ENCODE results near the gene RBM20. TPM values are rescaled to one million over a fixed set of nuclear protein-coding genes. Genes with fewer than 3 reads are reported as not detected.
A peak's percentile ranks its signal among the peaks of the same experiment; 100 is the strongest.

RBM20 gene
- total RNA-seq, 1 donor from 2014 or later, result 0.58 TPM

DNA sequence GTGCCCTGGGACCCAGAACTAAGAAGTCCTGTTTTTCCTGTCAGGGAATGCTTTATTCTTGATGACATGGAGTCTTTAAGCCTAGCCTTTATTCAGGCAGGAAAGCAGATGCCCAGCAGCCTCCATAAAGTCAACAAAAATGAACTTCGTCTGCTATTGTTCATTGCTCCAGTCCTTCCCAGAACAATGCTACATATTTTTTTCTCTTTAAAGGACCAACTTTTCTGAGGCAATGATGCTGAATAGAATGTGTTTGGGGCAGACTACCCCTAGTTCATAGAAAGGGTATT lies 180.0 kb downstream of the RBM20 start:
- Mint-ChIP-seq H3K27ac (ENCODE audit: unreplicated experiment) (no peak overlapping the region), H3K9me3 (no peaks in the 10 kb centered on the region), H3K4me1 (peaks cover 30% of the 10 kb centered on the region), H3K36me3 (ENCODE audit: low read depth) (no peaks in the 10 kb centered on the region), H3K27me3 (ENCODE audit: low read depth) (no peaks in the 10 kb centered on the region), H3K4me3 (no peak overlapping the region)
- DNase-seq (ENCODE audit: low read depth, low spot score), result no peak
- TF ChIP-seq, protein P1, sequence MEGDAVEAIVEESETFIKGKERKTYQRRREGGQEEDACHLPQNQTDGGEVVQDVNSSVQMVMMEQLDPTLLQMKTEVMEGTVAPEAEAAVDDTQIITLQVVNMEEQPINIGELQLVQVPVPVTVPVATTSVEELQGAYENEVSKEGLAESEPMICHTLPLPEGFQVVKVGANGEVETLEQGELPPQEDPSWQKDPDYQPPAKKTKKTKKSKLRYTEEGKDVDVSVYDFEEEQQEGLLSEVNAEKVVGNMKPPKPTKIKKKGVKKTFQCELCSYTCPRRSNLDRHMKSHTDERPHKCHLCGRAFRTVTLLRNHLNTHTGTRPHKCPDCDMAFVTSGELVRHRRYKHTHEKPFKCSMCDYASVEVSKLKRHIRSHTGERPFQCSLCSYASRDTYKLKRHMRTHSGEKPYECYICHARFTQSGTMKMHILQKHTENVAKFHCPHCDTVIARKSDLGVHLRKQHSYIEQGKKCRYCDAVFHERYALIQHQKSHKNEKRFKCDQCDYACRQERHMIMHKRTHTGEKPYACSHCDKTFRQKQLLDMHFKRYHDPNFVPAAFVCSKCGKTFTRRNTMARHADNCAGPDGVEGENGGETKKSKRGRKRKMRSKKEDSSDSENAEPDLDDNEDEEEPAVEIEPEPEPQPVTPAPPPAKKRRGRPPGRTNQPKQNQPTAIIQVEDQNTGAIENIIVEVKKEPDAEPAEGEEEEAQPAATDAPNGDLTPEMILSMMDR (conservative IDR thresholded peaks at IDR 0.05), result no peak

DNA sequence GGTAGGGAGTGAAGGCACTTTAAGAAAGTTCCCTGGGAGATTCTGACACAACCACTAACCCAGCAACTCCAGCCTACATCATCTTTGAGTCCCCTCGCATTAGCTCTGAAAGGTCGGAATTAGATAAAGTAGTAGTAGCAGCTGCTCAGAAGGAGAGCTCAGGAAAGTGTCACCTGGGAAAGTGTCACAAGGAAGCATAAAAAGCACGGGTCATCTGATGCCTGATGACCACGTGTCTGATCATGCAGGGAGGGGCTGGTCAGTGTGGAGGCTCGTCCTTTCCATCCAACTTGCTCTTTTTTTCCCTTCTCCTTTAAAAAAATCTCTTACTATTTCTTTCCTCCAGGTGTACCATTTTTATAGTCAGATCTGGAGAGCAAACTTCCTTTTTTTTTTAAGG lies 180.5 kb downstream of the RBM20 start:
- Mint-ChIP-seq H3K27me3 (ENCODE audit: low read depth) (no peaks in the 10 kb centered on the region), H3K36me3 (ENCODE audit: low read depth) (no peaks in the 10 kb centered on the region), H3K4me3 (no peak overlapping the region), H3K9me3 (no peaks in the 10 kb centered on the region), H3K27ac (ENCODE audit: unreplicated experiment) (peak overlapping the region; percentile 1), H3K4me1 (peaks cover 30% of the 10 kb centered on the region)
- DNase-seq (ENCODE audit: low read depth, low spot score), result no peak
- TF ChIP-seq, protein P1 (conservative IDR thresholded peaks at IDR 0.05), result no peak

DNA sequence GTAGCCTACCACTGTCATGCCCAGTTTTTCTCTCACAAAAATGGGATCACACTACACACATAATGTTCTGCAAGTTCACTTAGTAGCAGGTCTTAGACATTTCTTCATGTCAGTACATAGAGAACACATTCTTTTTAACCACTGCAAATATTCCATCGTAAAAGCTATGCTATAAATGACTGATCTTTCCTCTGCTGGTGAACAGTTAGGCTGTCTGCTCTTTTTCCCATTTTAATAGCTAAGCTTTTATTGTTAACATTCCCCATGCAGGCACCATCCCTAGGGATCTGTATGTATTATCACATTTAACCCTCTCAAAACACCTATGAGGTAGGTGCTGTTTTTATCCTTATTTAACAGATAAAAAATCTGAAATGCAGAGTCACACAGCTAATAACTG lies 181.4 kb downstream of the RBM20 start:
- Mint-ChIP-seq H3K36me3 (ENCODE audit: low read depth) (no peaks in the 10 kb centered on the region), H3K4me1 (peaks cover 30% of the 10 kb centered on the region), H3K27ac (ENCODE audit: unreplicated experiment) (no peak overlapping the region), H3K4me3 (no peak overlapping the region), H3K9me3 (no peaks in the 10 kb centered on the region), H3K27me3 (ENCODE audit: low read depth) (no peaks in the 10 kb centered on the region)
- DNase-seq (ENCODE audit: low read depth, low spot score), result no peak
- TF ChIP-seq, protein P1 (conservative IDR thresholded peaks at IDR 0.05), result no peak

DNA sequence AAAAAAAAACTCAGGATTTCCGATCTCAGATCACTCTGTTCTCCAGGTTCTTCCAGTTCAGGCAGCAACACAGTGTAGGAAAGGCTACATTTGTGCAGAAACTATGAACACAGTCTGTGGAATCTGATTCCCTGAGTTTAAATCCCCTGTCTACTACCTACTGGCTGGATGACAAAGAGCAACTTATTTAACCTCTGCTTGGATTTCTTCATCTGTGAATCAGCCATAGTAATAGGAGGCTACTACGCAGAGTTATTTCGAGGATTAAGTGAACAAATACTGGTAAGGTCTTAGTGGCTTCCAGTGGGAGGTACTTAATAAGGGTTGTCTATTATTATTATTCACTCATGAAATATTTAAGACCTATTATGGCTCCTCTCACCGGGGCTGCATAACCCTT lies 183.3 kb downstream of the RBM20 start:
- TF ChIP-seq, protein P1 (conservative IDR thresholded peaks at IDR 0.05), result no peak
- H3K4me3 Mint-ChIP-seq, result no peak overlapping the region
- H3K4me1 Mint-ChIP-seq, result peaks cover 20% of the 10 kb centered on the region
- no peaks in the 10 kb centered on the region for H3K27me3 Mint-ChIP-seq (ENCODE audit: low read depth)
- no peak for DNase-seq (ENCODE audit: low read depth, low spot score)
- no peaks in the 10 kb centered on the region for H3K9me3 Mint-ChIP-seq
- H3K27ac Mint-ChIP-seq (ENCODE audit: unreplicated experiment), result no peak overlapping the region
- no peaks in the 10 kb centered on the region for H3K36me3 Mint-ChIP-seq (ENCODE audit: low read depth)

DNA sequence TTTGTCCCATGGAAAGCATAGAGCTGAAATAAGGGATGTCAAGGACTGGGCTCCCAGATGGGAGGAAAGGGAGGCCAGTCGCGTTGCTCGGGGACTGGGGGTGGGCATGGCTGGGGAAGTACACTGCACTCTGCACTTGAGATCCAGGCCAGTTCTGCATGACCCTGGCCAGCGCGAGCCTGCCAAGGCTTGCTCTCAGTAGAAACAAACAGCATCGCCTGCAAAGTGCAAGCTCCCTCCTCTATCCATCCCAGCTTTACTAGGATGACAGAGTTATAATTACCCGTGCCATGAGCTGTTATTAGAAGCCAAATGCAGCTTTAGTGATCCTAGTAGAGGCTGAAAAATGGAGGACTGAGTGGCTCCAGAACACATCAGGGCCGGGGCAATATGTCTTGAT lies 183.7 kb downstream of the RBM20 start:
- DNase-seq (ENCODE audit: low read depth, low spot score), result no peak
- Mint-ChIP-seq H3K4me3 (no peak overlapping the region), H3K36me3 (ENCODE audit: low read depth) (no peaks in the 10 kb centered on the region), H3K4me1 (peaks cover 15% of the 10 kb centered on the region), H3K27ac (ENCODE audit: unreplicated experiment) (no peak overlapping the region), H3K27me3 (ENCODE audit: low read depth) (no peaks in the 10 kb centered on the region), H3K9me3 (no peaks in the 10 kb centered on the region)
- TF ChIP-seq, protein P1 (conservative IDR thresholded peaks at IDR 0.05), result no peak

DNA sequence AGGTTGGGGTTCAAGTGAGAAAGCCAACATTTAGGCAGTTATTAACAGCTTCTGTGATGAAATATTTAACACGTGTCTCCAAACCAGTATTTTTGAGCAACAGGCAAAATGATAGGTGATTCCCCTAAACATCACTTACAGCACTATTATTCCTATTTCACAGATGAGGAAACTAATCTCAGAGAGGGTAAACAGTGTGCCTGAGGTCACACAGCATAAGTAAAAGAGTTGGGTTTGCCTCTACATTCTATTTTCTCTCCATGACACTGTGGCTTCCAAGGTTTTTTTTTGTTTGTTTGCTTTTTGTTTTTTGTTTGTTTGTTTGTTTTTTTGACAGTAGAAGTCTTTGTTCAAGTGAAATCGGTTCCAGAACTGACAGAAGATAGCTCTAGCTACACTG lies 184.4 kb downstream of the RBM20 start:
- DNase-seq (ENCODE audit: low read depth, low spot score), result no peak
- Mint-ChIP-seq H3K4me1 (peaks cover 13% of the 10 kb centered on the region), H3K27me3 (ENCODE audit: low read depth) (no peaks in the 10 kb centered on the region), H3K4me3 (no peak overlapping the region), H3K27ac (ENCODE audit: unreplicated experiment) (no peak overlapping the region), H3K9me3 (no peaks in the 10 kb centered on the region), H3K36me3 (ENCODE audit: low read depth) (no peaks in the 10 kb centered on the region)
- TF ChIP-seq, protein P1 (conservative IDR thresholded peaks at IDR 0.05), result no peak
